HG02571 (cell line): Measurements from ENCODE around the gene MPC2.
"Not testable (repeated sequence)": the region's sequence is repeated elsewhere in the genome, so short reads cannot be mapped to it uniquely, and the experiment has no call there.

Experiments used
- ATAC-seq: cut with Tn5 transposase; IDR thresholded peaks from one replicate; pipeline ENCODE4 v1.9.1; 2021; ENCODE audit warnings: mild to moderate bottlenecking, moderate library complexity; ENCODE audit not compliant: unreplicated experiment

The MPC2 gene

DNA sequence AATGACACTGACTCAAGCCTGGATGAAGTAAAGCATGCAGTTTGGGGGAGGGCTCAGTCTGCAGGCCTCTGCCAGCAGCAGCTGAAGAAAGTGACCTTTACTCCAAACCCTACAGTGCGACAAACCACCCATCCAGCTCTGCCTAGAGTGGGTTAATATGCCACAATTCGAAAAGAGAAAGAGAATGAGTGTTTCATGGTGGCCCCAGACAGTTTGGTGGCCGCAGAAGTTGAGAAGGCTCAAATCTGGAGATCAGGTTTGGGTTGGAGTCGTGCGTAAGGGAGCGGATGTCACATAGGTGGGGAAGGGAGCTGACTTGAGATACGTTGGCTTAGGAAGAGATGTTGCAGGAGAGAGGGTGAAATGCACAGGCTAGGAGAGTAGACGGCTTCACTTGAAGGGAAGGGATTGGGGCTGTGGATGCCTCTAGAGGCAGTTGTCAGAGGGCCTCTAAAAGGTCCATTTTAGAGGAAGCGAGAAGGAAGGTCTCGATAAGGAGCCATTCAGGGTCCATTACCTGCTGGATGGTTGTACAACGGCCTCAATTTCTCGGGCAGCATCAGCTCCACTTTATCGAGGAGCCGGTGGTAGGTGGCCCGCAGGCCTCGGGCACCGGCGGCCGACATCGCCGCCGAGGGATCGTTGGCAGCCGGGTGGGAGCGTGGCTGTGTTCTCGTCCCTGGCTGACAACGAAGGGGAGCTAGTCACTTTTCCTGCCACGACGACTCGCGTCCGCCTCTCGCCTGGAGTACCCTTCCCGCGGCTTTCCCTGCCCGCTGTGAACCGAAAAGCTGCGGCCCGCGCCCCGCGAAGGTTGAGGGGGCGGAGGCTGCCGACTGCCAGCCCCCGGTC lies 1.4 kb downstream of the MPC2 start:
- ATAC-seq = peak; percentile 6

DNA sequence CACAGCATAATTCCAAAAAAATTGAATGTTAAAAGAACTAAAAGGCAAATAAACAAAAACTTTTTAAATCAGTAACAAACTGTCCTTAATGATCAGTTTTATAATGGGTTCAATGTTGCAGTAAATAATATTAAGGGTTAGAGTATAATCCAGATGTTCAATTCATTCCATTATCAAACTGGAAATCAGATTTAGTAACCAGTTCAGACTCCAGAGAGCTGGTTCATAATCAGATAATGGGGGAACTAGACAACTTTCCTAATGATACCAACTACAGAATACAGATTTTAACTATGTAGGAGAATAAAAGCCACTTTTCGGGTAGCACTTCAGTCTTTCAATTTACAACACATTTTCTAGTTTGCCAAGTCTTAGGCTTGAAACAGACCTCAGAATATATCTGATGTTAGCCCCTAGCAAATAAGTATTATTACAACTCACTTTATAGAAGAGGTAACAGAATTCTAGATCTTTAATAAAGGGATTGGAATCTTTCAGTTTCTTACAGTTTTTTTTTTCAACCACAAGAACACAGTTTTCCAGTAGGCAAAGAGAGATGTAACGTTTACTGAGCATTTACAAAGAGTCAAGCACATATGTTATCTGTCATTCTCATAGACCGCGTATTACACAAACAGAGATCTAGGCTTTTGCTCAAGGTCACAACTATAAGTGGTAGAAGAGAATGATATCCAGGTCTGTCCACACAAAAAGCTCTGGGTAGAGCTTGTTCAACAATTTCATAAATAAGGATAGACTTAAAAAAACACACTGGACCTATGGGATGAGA lies 2.3 kb downstream of the MPC2 start:
- no peak for ATAC-seq

DNA sequence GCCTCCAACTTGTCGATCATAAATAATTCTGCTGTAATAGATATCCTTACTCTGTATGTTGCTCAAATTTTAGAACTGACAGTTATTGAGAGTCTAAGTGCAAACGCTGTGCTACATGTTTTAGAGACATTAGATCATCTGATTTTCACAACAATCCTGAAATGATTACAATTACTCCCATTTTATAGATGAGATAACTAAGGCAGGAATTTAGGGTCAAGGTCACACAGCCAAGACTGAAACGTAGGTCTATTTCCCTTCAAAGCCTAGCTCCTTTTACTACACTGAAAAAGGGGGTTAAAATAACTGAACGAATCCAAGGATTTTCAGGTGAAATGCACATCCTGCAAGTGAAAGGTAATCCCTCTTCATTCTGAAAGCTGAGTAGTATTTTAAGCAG lies 3.1 kb downstream of the MPC2 start:
- ATAC-seq = no peak

DNA sequence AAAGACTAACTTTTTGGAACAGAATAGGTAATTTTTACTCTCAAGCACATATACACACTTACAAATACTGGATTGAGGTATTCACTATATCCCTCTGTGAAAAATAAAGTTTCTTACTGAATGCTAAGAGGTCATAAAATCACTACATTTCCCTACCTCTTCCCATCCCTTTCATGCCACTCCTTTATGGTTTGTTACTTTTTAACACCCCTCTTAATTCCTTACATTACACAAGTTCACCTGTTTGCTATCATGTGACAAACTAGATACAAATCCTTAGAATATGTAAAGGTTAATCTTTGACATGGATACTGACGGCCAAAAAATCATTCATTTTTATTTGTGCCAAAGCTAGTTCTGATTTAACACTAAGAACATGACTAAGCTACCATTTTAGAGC lies 7.1 kb downstream of the MPC2 start:
- ATAC-seq = no peak

DNA sequence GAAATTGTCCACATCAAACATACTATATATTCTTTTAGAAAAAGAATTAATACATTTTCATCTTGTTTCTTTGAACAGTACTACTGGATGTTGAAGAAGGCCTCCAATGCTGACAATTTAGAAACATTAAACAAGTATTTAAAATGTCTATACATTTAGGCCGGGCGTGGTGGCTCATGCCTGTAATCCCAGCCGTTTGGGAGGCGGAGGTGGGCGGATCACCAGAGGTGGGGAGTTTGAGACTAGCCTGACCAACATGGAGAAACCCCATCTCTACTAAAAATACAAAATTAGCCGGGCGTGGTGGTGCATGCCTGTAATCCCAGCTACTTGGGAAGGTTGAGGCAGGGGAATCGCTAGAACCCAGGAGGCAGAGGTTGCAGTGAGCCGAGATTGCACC lies 8.0 kb downstream of the MPC2 start:
- not testable (repeated sequence) for ATAC-seq

DNA sequence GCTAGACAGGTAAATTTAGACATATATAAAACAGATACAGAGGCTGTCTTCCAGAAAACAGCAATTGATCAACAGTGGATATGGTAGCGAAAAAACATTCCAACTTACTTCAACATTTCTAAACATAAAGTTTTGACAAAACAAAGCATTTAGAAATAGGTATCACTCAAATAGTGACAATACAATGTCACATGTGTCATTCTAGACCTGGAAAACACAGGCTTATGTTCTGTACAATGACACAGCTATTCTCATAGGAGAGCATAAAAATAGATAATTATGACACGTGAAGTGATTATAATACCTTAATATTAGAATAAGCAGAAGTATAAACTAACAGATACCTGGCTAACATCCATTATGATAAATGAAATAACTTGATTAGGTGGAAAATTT lies 8.4 kb downstream of the MPC2 start:
- no peak for ATAC-seq

DNA sequence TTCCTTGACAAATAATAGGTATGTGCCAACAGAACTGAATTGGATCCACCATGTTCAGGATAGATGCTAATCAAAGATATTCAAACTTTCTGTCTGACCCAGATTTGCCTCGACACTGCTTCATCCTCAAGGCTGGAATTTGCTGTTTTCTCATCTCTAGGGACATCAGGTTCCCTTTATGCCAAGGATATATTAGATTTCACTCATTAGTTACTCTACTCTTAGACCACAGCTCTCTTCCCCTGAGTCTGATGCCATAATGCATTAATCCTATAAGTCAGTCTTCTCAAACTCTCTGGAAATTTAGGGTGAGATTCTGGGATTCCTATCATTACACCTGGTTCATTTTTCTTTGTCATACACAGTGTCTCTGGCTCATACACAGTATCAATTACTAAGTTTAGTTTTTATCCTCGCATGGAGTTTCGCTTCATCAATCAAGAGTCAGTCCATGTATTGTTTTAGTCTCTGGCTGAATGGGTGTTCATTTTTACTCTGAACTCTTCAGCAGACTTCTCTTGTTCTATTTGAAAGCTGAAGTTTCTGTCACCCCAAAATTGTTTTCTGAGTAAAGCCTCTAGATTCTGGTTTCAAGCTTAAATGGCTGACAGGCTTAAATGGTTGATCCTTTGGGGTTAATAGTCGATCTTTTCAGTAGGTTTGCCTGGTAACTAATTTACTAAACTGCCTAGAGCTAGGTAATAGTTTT lies 9.7 kb downstream of the MPC2 start:
- no peak for ATAC-seq

DNA sequence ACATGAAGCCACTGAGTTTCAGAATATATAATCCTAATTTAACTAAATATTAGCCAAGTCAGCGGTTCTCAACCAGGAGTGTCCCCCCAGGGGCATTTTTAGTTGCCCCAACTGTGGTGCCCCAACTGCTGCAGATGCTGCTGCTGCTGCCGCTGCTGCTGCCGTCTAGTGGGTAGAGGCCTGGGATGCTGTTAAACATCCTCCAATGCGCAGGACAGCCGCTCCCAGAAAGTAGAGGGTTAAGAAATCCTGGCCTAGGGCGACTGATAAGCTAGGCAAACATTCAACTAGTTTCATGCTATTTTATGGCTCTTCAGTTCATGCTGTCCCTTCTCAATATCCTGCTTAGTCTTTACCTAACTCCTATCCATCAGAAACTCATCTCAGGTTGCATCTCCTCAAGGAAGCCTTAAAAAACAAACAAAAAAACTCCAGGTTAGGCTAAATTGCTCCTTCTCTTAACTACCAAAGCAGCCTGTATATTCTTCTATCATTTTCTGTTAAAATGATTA lies 10.3 kb downstream of the MPC2 start:
- ATAC-seq = no peak

DNA sequence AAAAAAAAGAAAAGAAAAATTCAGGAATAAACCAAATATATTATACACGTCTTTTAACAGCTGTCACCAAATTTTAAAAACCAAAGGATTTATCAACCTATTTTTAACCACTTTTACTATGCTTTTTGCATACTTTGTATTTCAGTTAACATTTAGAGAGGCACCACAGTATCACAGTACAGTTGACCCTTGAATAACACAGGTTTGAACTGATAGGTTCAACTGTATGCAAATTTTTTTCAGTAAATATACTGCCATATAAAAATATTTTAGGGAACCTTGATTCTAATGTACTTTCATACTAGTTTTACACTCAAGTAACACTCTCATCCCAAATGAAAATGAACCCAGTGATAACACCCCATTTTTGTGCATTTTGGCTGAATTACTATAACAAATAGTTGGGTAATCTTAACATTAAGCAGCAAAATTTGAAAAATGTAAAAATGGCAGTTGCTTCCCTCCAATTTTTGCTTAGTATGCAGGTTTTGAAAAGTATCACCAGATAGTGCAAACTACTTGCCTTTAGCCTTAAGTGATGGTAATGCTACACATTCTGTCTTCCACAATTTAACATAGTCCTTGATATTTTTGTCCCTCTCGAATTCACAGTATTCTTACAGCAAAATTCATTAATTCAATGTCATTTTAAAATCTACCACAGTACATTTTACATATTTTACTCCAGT lies 12.2 kb downstream of the MPC2 start:
- no peak for ATAC-seq

DNA sequence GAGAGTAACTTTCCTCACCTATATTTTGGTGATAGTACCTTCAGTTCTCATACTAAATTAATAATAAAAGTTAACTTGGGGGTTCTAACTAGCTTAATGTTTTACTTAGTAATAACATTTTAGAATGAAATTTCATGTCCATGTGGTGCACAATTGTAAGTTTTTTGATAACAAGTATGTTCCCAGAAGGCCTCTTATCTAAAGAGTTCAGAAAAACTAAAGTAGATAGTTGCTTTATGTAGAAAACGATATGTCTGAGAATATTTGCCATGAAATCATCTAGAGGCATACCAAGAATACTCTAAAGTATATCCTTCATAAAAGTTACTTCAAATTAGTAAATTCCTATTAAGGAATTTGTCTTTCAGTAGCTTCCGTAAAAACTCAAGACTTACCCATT lies 12.8 kb downstream of the MPC2 start:
- ATAC-seq = no peak

DNA sequence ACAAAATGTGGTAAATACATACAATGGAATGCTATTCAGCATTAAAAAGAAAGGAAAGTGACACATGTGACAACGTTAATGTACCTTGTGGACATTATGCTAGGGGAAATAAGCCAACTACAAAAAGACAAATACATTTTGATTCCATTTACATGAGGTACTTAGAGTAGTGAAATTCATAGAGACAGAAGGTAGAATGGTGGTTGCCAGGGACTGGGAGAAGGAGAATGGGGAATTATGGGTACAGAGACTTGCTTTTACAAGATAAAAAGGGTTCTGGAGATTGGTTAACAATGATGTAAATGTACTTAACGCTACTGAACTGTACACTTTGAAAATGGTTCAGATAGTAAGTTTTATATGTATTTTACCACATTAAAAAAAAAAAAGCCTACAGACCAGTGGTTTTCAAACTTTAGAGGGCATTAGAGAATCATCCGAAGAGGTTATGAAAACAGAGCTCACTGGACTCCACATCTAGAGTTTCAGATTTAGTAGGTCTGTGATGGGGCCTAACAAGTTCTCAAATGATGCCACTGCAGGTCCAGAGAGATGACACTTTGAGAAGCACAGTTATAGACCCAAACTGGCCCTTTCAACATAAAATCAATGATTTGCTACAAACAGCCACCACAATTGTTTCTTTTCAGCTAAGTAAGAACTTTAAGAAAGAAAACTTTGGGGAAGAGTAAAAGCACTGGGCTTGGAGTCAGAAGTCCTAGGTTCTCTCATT lies 13.4 kb downstream of the MPC2 start:
- no peak for ATAC-seq

DNA sequence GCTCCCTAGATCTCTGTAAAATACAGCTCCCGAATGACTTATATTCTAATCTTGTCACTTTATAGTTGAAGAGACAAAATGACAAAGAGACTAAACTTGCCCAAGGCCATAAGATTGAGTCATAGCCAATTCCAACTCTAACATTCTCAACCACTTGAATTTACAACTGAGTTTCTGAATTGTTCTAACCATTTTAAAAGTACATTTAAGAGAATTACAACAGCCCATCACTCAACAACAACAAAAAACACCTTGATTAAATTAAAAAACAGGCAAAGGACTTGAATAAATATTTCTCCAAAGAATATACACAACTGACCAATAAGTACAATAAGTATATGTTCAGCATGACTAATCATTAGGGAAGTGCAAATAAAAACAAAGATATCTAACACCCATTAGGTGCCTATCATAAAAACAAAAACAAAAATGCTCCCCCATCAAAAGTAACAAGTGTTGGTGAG lies 14.2 kb downstream of the MPC2 start:
- no peak for ATAC-seq

DNA sequence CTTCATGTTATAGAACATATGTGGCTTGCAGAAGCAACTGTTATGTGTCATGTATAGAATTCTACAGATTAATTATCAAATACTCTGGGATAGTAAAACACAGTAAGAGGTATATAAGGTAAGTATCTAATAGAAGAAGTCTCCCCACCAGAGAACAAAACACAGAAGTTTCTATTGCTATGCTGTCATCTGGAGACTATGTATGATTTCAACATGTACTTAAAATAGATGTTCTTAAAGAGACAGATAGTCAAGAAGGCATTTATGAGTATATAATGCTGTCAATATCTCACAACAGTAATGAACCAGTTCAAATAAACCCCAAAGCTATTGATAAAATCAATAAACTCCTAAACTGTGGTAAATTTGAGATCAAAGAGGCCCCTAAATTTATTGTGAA lies 14.8 kb downstream of the MPC2 start:
- ATAC-seq = peak; percentile 53

DNA sequence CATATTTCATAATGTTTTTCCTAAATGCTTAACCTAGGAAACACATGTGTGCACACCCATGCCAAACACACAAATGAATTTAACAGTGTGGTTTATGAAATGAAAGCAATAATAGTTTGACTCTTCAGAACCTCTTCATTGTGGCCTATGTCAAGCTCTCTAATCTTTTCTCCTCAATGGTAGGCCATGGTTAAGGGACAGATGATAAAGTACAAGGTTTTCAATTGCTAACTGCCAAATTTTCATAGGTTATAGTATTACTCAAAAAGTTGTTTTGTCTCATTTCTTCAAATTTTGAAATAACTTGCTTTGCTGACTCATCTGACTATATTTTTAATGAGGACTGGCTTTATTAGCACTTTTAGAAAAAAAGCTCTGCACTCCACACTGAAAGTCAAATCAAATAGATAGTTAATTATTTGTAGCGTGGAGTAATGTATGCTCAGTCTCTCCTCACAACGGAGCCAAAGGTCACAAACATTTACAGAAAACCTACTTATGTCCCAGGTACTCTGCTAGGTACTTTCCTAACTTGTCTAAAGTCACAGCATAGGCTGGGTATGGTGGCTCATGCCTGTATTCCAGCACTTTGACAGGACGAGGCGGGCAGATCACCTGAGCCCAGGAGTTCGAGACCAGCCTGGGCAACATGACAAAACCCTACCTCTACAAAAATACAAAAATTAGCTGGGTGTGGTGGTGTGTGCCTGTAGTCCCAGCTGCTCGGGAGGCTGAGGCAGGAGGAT lies 19.9 kb downstream of the MPC2 start:
- no peak for ATAC-seq

DNA sequence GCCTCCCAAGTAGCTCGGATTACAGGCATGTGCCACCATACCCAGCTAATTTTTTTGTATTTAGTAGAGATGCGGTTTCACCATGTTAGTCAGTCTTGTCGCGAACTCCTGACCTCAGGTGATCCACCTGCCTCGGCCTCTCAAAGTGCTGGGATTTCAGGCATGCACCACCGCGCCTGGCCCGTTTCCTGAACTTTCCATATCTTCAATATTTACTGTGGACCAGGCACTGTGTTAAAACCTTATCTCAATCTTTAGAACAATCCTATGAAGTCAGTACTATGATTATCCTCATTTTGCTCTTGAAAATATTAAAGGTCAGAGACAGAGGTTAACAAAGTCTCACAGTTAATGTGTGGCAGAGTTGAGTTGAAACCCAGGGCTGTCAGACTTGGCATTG lies 21.3 kb downstream of the MPC2 start:
- no peak for ATAC-seq

DNA sequence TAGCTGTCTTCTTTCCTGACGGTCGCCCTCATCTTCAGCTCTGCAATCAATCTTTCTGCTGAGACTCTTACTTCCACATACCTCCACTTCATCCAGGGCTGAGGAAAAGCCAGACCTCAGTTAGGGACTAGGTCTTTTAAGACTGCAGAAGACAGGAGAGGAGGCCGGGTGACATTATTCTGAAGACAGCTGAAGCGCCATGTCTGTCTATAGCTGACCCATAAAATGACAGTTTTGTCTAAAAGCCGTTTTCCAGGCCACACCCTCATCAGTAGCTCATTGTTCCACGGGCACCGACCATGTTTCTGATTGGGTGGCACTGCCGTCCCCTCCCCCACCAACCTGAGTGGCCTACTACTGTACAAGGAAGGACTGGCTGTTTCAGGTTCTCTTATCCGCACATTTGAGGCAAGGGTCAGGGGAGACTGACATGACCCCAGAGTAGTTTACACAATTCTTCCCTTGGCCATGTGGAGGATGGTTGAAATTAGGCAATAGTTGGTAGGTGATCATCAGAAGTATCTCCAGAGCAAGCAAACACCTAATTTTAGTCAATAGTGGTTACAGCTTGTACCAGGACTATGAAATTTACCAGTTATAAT lies 22.9 kb downstream of the MPC2 start, which contains the start of gene ADCY10:
ADCY10 (minus strand) TSS at position 240 of the 602 bp plus-strand sequence. CDS start 8,994 bp downstream, outside the sequence.
- no peak for ATAC-seq

DNA sequence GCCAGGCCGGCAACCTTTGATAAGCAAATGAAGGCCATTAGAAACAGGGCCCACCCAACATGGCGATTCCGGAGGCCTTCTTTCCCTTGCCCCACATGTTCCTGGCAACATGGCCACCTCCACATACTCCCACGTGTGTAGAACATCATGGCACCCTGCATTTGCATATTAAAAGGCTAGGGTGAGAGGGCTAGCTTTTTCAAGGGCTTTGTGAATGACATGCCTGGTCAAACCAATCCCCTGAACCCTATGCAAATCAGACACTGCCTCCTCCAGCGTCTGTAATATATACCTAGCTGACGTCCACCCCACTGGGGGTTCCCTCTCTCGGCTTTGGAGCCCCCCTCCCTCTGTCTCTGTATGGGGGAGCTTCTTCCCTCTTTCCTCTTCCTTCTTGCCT lies 24.6 kb downstream of the MPC2 start:
- ATAC-seq = no peak

DNA sequence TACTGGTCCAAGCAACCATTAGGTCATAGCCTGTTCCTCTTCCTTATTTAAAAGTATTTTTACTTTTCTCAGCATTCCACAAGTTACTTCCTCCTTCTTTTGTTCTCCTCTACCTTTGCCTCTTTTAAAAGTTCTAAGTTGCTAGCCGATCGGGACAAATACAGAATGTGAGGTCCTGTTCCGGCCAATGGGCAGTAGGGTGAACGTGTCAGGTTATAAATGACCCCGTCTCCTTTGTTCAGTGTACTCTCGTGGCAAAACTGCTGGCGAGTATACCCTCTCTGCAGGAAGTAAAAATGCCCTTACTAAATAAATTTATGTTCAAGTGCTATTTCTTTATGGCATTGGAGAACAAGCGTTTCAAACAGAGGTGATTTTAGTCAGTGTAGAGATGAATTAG lies 25.5 kb downstream of the MPC2 start:
- no peak for ATAC-seq

DNA sequence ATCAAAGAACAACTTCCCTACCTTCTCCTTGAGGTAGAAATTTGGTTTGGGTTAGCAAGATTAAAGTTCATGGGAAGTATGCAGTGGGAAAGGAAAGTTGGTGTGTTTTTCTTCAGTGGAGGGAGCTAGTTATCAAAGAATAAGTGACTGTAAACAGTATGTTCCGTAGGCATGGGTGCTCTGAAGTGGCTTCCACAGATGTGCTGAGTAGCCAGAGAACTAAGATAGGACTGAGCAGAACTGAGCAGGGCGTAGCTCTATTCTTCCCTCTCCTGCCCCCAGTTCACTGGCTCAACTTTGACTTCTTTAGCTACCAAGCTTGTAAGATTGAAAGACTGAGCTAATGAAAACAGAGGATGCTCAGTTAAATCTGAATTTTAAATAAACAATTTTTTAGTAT lies 26.3 kb downstream of the MPC2 start:
- no peak for ATAC-seq
